HG03342 (cell line): ENCODE results near the gene RAB5B.
"Not testable (repeated sequence)": the region's sequence is repeated elsewhere in the genome, so short reads cannot be mapped to it uniquely, and the experiment has no call there.

Experiments
- ATAC-seq: cut with Tn5 transposase; IDR thresholded peaks from one replicate; pipeline ENCODE4 v1.9.1; 2021; ENCODE audit warnings: mild to moderate bottlenecking, moderate library complexity; ENCODE audit not compliant: unreplicated experiment

RAB5B gene

GRCh38 chr12:55940065-55940732 lies 33.7 kb upstream of the RAB5B start:
- ATAC-seq, result peak; percentile 99

DNA sequence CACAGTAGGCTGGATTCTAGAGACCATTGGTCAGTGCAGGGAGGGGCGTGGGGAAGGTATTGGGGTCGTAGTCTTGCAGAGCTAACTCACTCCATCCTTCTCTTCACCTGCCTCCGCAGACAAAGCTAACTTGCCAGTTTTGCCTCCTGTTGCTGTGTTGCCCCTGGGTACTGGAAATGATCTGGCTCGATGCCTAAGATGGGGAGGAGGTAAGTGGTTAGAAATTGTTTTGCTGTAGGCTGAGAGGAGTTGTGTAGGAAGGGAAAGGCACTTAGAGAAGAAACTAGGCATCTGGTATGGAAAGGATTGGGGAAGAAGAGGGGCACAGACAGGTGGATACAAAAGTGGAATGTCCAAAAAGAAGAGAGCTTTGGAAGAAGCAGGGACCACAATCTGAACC lies 31.8 kb upstream of the RAB5B start:
- ATAC-seq, result no peak

DNA sequence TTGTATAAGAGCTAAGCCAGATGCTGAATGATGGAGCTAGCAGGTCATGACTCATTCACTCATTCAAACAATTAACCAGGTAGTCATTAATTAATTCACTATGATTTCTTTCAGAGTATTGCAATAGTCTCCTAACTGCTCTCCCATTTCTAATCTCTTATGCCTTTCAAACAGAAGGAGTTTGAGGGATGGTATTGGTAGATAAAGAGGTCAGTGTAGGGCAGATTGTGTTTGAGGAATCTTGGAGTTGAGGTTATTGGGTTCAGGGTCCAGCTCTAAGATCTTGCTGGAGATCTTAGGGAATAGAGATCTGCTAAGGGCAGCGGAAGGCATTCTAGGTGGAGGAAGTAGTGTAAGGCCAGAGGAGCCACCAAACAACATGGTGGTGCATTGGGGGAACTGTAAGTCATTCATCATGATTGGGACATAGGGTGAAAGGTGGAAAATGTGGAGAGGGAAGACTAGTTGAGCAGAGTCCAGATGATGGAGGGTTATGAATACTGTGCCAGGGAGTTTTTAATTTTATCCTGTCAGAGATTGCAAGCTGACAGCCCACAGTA lies 31.2 kb upstream of the RAB5B start:
- no peak for ATAC-seq

DNA sequence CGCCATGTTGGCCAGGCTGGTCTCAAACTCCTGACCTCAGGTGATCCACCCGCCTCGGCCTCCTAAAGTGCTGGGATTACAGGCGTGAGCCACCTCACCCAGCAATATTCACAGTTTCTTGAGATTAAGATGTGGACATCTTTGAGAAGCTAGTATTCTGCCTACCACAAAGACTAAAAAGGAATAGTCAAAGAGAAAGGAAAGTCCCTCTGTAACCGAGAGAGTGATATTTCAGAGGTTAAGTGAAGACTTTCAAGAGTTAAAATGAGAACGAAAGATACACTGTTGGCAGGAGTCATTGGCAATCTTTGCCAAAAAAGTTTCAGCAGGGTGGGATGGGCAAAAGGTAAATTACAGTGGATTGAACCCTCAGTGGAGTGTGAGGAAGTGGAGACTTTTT lies 27.3 kb upstream of the RAB5B start:
- ATAC-seq, result no peak

DNA sequence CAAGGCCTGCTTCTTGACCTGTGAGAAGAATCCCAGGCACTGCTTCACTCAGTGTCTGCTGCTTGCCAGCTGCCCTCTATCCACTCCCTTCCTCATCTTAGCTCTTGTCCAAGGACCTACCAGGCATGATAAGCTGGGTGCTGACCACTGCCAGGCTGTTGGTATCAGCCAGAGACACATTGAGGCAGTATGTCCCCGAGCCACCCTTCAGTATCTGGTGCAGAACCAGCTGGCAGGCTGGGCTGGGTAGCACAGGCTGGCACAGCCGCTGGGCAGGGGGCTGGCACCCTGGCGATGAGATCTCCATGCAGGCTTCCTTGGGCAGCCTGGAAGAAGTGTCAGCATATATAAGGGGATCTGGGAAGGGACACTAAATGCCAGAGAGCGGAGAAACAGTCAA lies 18.5 kb upstream of the RAB5B start:
- ATAC-seq, result no peak

DNA sequence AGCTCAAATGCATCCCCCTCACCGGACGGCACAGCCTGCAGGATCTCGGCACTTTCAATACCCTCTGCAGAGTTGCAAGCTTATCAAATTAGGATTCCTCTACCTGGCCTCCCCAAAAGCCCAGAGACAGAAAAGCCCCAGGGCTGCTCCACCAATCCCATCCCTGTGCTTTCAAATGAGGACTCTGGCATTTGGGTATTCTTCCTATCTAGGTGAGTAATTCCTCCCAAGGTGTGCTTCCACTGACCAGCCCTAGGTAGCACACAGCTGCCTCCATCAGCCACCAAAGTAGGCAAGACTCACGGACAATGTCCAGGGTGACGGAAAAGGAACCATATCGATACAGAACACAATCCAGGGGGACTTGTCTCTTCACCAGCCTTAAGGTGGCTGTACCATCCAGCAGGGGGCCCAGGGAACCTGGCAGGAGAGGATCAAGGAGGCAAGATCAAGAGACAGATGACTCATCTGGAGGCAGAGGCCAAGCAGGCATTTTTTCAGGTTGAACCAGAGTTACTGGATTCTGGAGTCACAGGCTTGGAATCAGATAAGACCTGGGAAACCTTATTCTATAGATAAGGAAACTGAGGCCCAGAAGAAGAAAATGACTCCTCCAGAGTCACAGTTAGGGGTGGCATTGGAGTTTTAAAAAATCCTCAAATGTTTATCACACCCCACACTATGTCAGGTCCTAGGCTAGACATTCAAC lies 17.9 kb upstream of the RAB5B start:
- no peak for ATAC-seq

GRCh38 chr12:55957106-55957859 lies 16.6 kb upstream of the RAB5B start:
- no peak for ATAC-seq

DNA sequence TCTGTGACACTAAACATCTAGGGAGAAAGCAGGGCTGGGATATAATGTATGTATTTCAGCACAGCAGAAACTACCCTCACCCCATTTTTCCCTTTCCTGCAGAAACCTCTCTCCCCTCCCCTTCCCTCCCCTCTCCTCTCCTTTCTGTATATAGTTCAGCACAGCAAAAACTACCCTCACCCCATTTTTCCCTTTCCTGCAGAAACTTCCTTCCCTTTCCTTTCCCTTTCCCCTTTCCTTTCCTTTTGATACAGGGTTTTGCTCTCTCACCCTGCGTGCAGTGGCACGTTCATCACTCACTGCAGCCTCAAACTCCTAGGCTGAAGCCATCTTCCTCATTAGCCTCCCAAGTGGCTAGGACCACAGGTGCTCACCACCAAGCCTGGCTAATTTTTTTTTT lies 10.1 kb upstream of the RAB5B start:
- ATAC-seq, result no peak

DNA sequence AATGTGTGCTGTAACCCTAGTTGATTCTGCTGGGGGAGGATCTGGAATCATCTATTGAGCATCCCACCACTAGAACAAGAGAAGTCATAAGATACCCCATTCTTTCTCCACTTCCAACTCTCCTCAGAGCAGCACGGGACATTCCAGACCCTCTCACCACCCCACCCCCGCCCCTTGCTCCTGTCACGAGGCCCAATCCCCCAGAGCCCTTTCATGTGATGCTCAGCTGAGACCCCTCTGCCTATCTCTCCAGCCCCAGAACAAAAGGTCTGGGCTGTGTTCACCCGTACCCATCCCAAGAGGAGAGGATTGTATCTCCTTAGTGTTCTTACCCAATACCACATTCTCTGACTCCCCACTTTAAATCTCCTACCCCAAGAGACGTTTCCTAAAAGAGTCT lies 8.6 kb upstream of the RAB5B start:
- no peak for ATAC-seq

DNA sequence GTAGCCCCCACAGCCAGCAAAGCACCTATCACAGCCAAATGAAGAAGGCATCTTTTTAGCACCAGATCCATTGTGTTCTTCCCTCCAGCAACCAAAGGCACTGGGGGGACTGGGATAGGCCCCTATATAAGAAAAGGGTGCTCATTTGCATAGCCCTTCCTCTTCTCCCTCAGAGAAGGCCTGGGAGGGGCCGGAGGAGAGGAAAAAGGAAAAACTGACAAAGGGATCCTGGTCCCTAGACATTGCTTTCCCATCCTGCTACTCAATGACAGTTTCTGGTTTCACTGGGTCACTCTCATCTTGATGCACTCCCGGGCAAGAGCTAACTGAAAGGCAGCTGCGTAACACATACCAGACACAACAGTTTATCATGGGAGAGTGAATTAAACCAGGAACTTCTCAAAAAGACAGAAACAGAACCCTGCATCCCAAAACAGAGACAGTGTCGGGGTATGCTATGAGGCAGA lies 7.9 kb upstream of the RAB5B start, which contains the start of gene PMEL:
PMEL (minus strand) TSS at position 102 of the 467 bp plus-strand sequence; CDS start at position 71, 31 bp downstream.
- no peak for ATAC-seq

DNA sequence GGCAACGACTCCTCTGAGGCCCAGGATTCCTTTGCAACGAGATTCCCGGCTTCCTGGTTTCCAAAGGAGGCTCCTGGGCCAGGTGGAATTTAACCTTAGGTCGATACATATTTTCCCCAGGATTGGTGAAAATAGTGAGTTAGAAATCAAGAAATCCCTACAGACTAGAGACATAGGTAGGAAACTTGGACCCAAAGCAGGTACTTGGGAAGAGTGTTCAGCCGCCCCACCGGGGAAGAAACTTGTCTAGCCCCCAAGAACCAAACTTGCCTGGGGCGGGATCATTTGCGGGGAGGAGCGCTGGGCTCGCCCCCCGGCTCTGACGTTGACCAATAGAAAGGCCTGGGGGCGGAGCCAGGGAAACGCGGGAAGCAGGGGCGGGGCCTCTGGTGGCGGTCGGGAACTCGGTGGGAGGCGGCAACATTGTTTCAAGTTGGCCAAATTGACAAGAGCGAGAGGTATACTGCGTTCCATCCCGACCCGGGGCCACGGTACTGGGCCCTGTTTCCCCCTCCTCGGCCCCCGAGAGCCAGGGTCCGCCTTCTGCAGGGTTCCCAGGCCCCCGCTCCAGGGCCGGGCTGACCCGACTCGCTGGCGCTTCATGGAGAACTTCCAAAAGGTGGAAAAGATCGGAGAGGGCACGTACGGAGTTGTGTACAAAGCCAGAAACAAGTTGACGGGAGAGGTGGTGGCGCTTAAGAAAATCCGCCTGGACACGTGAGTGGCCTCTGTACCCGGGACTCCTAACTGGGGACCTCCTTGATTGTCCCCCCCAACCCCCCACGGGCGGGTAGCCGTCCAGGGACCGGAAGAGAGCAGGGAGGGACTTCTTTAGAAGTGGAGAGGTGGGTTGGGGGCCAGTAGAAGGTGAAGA lies 7.2 kb upstream of the RAB5B start, which contains the start of gene CDK2:
CDK2 (plus strand) TSS at position 423 of the 874 bp plus-strand sequence; CDS start at position 602, 179 bp downstream.
- ATAC-seq, result peak; percentile 95

- ATAC-seq, result no peak
These were observed 4.5 kb upstream of the RAB5B start for GRCh38 chr12:55969356-55969755.

- ATAC-seq, result no peak
These were observed 3.1 kb upstream of the RAB5B start for GRCh38 chr12:55970775-55971174.

DNA sequence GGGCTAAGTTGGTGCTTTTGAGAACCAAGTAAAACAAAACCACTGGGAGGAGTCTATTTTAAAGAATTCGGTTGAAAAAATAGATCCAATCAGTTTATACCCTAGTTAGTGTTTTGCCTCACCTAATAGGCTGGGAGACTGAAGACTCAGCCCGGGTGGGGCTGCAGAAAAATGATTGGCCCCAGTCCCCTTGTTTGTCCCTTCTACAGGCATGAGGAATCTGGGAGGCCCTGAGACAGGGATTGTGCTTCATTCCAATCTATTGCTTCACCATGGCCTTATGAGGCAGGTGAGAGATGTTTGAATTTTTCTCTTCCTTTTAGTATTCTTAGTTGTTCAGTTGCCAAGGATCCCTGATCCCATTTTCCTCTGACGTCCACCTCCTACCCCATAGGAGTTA lies 1.8 kb upstream of the RAB5B start:
- ATAC-seq, result no peak

GRCh38 chr12:55972456-55972855 lies 1.4 kb upstream of the RAB5B start:
- no peak for ATAC-seq

DNA sequence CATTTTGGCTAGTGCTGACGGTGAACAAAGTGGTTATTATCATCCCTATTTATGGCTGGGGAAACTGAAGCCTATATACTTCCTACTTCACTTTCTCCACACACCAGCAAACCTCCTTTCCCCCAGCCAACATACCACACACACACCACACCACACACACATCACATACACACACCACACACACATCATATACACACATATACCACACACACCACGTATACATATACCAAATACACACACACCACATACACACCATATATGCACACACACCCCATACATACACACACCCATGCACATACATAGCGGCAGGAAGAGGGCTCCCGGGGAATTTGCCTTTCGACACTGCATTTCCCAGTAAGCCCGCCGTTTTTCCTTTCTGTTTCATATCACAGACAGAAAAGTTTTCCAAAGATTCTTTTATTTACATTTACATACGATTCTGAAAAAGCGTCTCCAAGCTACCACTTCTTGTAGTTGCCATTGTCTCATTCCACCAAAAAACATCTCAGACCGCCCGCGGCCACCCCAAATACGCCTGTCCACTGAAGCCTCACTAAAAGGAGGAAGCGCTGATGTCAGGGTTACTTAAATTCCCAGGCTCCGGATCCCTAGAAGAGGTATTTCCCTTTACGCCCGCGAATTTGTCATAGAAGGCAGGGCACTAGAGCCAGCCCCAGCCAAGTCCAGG lies 823 bp upstream of the RAB5B start:
- no peak for ATAC-seq

DNA sequence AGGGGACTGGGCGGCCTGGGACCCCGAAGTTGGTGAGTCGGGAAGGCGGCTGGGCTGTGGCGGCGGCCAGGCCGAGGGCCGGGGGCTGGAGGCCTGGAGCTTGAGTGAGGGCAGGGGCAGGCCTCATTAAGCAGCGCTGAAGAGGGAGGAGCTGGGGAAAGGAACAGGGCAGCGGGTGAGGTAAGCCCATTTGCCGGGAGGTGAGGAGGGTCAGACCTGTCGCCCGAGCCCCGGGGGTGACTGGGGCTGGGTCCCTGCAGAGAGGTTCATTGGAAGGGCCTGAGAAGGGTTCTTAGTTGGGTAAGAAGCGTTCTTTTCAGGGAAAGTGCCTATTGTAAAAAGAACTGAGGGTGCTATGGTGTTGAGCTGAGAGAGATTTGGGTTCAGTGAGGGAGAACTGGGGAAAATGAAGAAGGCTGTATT lies 441 bp downstream of the RAB5B start:
- ATAC-seq, result peak; percentile 4

DNA sequence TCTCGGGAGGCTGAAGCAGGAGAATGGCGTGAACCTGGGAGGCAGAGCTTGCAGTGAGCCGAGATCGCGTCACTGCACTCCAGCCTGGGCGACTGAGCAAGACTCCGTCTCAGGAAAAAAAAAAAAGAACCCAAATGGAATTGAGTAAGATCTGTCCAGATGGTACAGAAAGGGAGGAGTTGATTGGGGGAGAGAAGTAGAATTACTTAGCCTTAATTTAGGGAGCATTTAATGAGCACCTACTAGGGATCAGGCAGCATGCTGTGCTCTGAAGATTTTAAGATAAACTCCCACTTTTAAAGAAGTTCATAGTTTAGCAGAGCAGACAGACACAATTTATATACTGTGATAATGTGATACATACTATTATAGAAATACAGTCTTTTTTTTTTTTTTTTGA lies 4.5 kb downstream of the RAB5B start:
- no peak for ATAC-seq

GRCh38 chr12:55979069-55979468 lies 5.2 kb downstream of the RAB5B start:
- ATAC-seq, result no peak

DNA sequence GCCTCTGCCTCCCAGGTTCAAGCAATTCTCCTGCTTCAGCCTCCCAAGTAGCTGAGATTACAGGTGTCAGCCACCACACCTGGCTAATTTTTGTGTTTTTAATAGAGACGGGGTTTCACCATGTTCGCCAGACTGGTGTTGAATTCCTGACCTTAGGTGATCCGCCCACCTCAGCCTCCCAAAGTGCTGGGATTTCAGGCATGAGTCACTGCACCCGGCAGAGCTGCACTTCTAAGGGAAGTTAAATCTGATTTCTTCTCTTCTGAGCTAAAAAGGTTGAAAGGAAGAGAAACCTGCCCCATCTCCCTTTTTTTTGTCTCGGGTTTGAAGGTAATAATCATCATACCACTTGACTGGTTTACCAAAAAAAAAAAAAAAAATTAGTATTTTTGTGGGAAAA lies 8.0 kb downstream of the RAB5B start:
- ATAC-seq, result not testable (repeated sequence)
